ENCODE data around the gene PANX1.

The PANX1 gene

GRCh38 chr11:94089341-94089740 lies 39.3 kb upstream of the PANX1 start:
- no peak overlapping the region for H3K4me2 ChIP-seq (ENCODE audit: low read depth, low read length, poor library complexity, severe bottlenecking)

GRCh38 chr11:94090401-94090800 lies 38.2 kb upstream of the PANX1 start:
- no peaks in the 10 kb centered on the region for H3K36me3 ChIP-seq (ENCODE audit: insufficient read depth, low read length)
- no peak overlapping the region for H3K4me2 ChIP-seq (ENCODE audit: low read depth, low read length, poor library complexity, severe bottlenecking)
- H3K27me3 ChIP-seq (ENCODE audit: insufficient read depth, low read length, poor library complexity, severe bottlenecking), result no peaks in the 10 kb centered on the region
- no peak overlapping the region for H3K9ac ChIP-seq (ENCODE audit: low read depth, low read length, poor library complexity, severe bottlenecking)
- H3K4me1 ChIP-seq (ENCODE audit: insufficient read depth, low read length, poor library complexity, severe bottlenecking), result no peaks in the 10 kb centered on the region
- no peak overlapping the region for H3K4me3 ChIP-seq (ENCODE audit: low read length, poor library complexity, severe bottlenecking)
- H3K9me2 ChIP-seq (replicated peaks; ENCODE audit: low read depth, low read length), result no peaks in the 10 kb centered on the region
- H3F3A ChIP-seq (ENCODE audit: low read depth), result no peaks in the 10 kb centered on the region
- no peak overlapping the region for H2AFZ ChIP-seq (ENCODE audit: low read length)
- no peaks in the 10 kb centered on the region for H4K20me1 ChIP-seq (ENCODE audit: insufficient read depth, low read length, poor library complexity, severe bottlenecking)
- no peaks in the 10 kb centered on the region for H3K9me3 ChIP-seq (ENCODE audit: insufficient read depth, low read depth, low read length)
- TF ChIP-seq EZH2phosphoT487 (IDR thresholded peaks at IDR 0.05; ENCODE audit: borderline replicate concordance) (no peak), CTCF (conservative IDR thresholded peaks at IDR 0.05; ENCODE audit: low read length) (no peak)
- H3K79me2 ChIP-seq (ENCODE audit: insufficient read depth, low read length), result no peaks in the 10 kb centered on the region

More at GRCh38 chr11:94089341-94089740, 39.3 kb upstream of the PANX1 start:
- no peaks in the 10 kb centered on the region for H3K4me1 ChIP-seq (ENCODE audit: insufficient read depth, low read length, poor library complexity, severe bottlenecking)
- no peaks in the 10 kb centered on the region for H3K27me3 ChIP-seq (ENCODE audit: insufficient read depth, low read length, poor library complexity, severe bottlenecking)
- TF ChIP-seq CTCF (conservative IDR thresholded peaks at IDR 0.05; ENCODE audit: low read length) (no peak), EZH2phosphoT487 (IDR thresholded peaks at IDR 0.05; ENCODE audit: borderline replicate concordance) (no peak)
- H4K20me1 ChIP-seq (ENCODE audit: insufficient read depth, low read length, poor library complexity, severe bottlenecking), result no peaks in the 10 kb centered on the region
- H3K36me3 ChIP-seq (ENCODE audit: insufficient read depth, low read length), result no peaks in the 10 kb centered on the region
- H3K79me2 ChIP-seq (ENCODE audit: insufficient read depth, low read length), result no peaks in the 10 kb centered on the region
- H3K9me2 ChIP-seq (replicated peaks; ENCODE audit: low read depth, low read length), result no peaks in the 10 kb centered on the region
- H3K9me3 ChIP-seq (ENCODE audit: insufficient read depth, low read depth, low read length), result no peaks in the 10 kb centered on the region
- no peak overlapping the region for H3K4me3 ChIP-seq (ENCODE audit: low read length, poor library complexity, severe bottlenecking)
- H3K9ac ChIP-seq (ENCODE audit: low read depth, low read length, poor library complexity, severe bottlenecking), result no peak overlapping the region
- H2AFZ ChIP-seq (ENCODE audit: low read length), result no peak overlapping the region
- H3F3A ChIP-seq (ENCODE audit: low read depth), result no peaks in the 10 kb centered on the region

GRCh38 chr11:94091091-94091490 lies 37.5 kb upstream of the PANX1 start:
- Histone ChIP-seq H3K27me3 (ENCODE audit: insufficient read depth, low read length, poor library complexity, severe bottlenecking) (no peaks in the 10 kb centered on the region), H3K36me3 (ENCODE audit: insufficient read depth, low read length) (no peaks in the 10 kb centered on the region), H2AFZ (ENCODE audit: low read length) (no peak overlapping the region), H3F3A (ENCODE audit: low read depth) (no peaks in the 10 kb centered on the region), H3K4me1 (ENCODE audit: insufficient read depth, low read length, poor library complexity, severe bottlenecking) (no peaks in the 10 kb centered on the region), H3K4me3 (ENCODE audit: low read length, poor library complexity, severe bottlenecking) (no peak overlapping the region), H3K9me2 (replicated peaks; ENCODE audit: low read depth, low read length) (no peaks in the 10 kb centered on the region), H4K20me1 (ENCODE audit: insufficient read depth, low read length, poor library complexity, severe bottlenecking) (no peaks in the 10 kb centered on the region), H3K9ac (ENCODE audit: low read depth, low read length, poor library complexity, severe bottlenecking) (no peak overlapping the region), H3K9me3 (ENCODE audit: insufficient read depth, low read depth, low read length) (no peaks in the 10 kb centered on the region), H3K4me2 (ENCODE audit: low read depth, low read length, poor library complexity, severe bottlenecking) (no peak overlapping the region), H3K79me2 (ENCODE audit: insufficient read depth, low read length) (no peaks in the 10 kb centered on the region)
- no peak for TF ChIP-seq CTCF (conservative IDR thresholded peaks at IDR 0.05; ENCODE audit: low read length)
